ENCODE data around the gene IL2RA. TPM values are rescaled to one million over a fixed set of nuclear protein-coding genes. Genes with fewer than 3 reads are reported as not detected.

The IL2RA gene
- total RNA-seq, 2 donors from 2014 or later, result 1.7 to 2.4 TPM

GRCh38 chr10:6079044-6079443 lies 16.9 kb upstream of the IL2RA start:
- no peak for DNase-seq
- Histone ChIP-seq H3K9ac (ENCODE audit: low read depth in 2 of 2, low read length in 2 of 2) (no peak overlapping the region), H3K4me1 (no peaks in the 10 kb centered on the region), H3K27me3 (no peaks in the 10 kb centered on the region), H3K27ac (no peak overlapping the region), H3K9me3 (no peaks in the 10 kb centered on the region), H3K36me3 (no peaks in the 10 kb centered on the region), H3K4me3 (no peak overlapping the region)
- intact Hi-C loops (cut with DNase I), result no loop called here
- TF ChIP-seq CTCF (IDR thresholded peaks at IDR 0.05), result no peak

- Histone ChIP-seq H3K27ac (no peak overlapping the region), H3K36me3 (no peaks in the 10 kb centered on the region), H3K9me3 (no peaks in the 10 kb centered on the region), H3K9ac (ENCODE audit: low read depth in 2 of 2, low read length in 2 of 2) (no peak overlapping the region), H3K4me1 (no peaks in the 10 kb centered on the region), H3K4me3 (no peak overlapping the region), H3K27me3 (no peaks in the 10 kb centered on the region)
- no peak for TF ChIP-seq CTCF (IDR thresholded peaks at IDR 0.05)
- DNase-seq, result no peak
- intact Hi-C loops (cut with DNase I), result no loop called here
These were observed 15.0 kb upstream of the IL2RA start for GRCh38 chr10:6077071-6077675.

GRCh38 chr10:6074489-6075301 lies 12.5 kb upstream of the IL2RA start:
- H3K27ac ChIP-seq, result no peak overlapping the region
- H3K36me3 ChIP-seq, result no peaks in the 10 kb centered on the region
- no peaks in the 10 kb centered on the region for H3K4me1 ChIP-seq
- H3K4me3 ChIP-seq, result no peak overlapping the region
- H3K9ac ChIP-seq (ENCODE audit: low read depth in 2 of 2, low read length in 2 of 2), result no peak overlapping the region
- H3K27me3 ChIP-seq, result no peaks in the 10 kb centered on the region
- no peaks in the 10 kb centered on the region for H3K9me3 ChIP-seq
- TF ChIP-seq CTCF (IDR thresholded peaks at IDR 0.05), result no peak
- intact Hi-C loops (cut with DNase I), result no loop called here
- no peak for DNase-seq

GRCh38 chr10:6072215-6072934 lies 10.2 kb upstream of the IL2RA start:
- Histone ChIP-seq H3K4me1 (no peaks in the 10 kb centered on the region), H3K4me3 (no peak overlapping the region), H3K9me3 (no peaks in the 10 kb centered on the region), H3K9ac (ENCODE audit: low read depth in 2 of 2, low read length in 2 of 2) (no peak overlapping the region), H3K27ac (peak overlapping the region; percentile 44), H3K36me3 (no peaks in the 10 kb centered on the region), H3K27me3 (no peaks in the 10 kb centered on the region)
- intact Hi-C loops (cut with DNase I), result no loop called here
- no peak for TF ChIP-seq CTCF (IDR thresholded peaks at IDR 0.05)
- no peak for DNase-seq

- intact Hi-C loops (cut with DNase I), result no loop called here
- Histone ChIP-seq H3K9me3 (no peaks in the 10 kb centered on the region), H3K4me3 (no peak overlapping the region), H3K9ac (ENCODE audit: low read depth in 2 of 2, low read length in 2 of 2) (no peak overlapping the region), H3K27me3 (no peaks in the 10 kb centered on the region), H3K27ac (peak overlapping the region; percentile 44), H3K36me3 (no peaks in the 10 kb centered on the region), H3K4me1 (no peaks in the 10 kb centered on the region)
- no peak for TF ChIP-seq CTCF (IDR thresholded peaks at IDR 0.05)
- no peak for DNase-seq
These were observed 9.3 kb upstream of the IL2RA start for GRCh38 chr10:6071181-6072175.
